H1 (cell line): Measurements from ENCODE around the gene OSGEP. TPM values are rescaled to one million over a fixed set of nuclear protein-coding genes. Genes with fewer than 3 reads are reported as not detected.

Experiments used
- CTCF ChIA-PET: fragments of 300-600 bp; sonication (Branson Sonifier 250); formaldehyde crosslinking; loops from one replicate; lab custom pipeline; 2021; ENCODE audit not compliant: partially characterized antibody; lab: Charles Lee
- POLR2A ChIA-PET: fragments of 300-600 bp; sonication (Branson Sonifier 250); formaldehyde crosslinking; loops from one replicate; lab custom pipeline; 2021; ENCODE audit warnings: inconsistent platforms; ENCODE audit not compliant: partially characterized antibody; lab: Charles Lee
- DNase-seq, 2 experiments: peaks; one replicate each; pipeline versions ENCODE4 v3.0.0 to v3.0.0-alpha.2; 2010 to 2022; ENCODE audit warnings: low spot score in 2 of 2, low read depth in 1 of 2, mixed read lengths in 1 of 2
- FAIRE-seq: peaks from 2 replicates; lab custom pipeline; 2011; peaks lifted over from hg19 to GRCh38; lab: Jason Lieb, UNC
- H2AFZ ChIP-seq: 2 replicates; pipeline ENCODE4 v1.8.1; 2012; ENCODE audit warnings: low read length, inconsistent platforms
- H2AK5ac ChIP-seq: 2 replicates; pipeline ENCODE4 v1.6.1; 2013; ENCODE audit warnings: low read depth, low read length
- H2BK120ac ChIP-seq: replicated peaks from 2 replicates; pipeline ENCODE3; 2013; ENCODE audit warnings: low read depth, low read length, inconsistent platforms
- H2BK12ac ChIP-seq: 2 replicates; pipeline ENCODE4 v1.6.1; 2013; ENCODE audit warnings: low read depth, low read length
- H2BK15ac ChIP-seq: 2 replicates; pipeline ENCODE4 v1.6.1; 2013; ENCODE audit warnings: low read length
- H2BK20ac ChIP-seq: 2 replicates; pipeline ENCODE4 v1.6.1; 2013; ENCODE audit warnings: low read length
- H2BK5ac ChIP-seq: 2 replicates; pipeline ENCODE4 v1.6.1; 2013; ENCODE audit warnings: low read depth, low read length
- H3K14ac ChIP-seq: 2 replicates; pipeline ENCODE4 v1.6.1; 2013; ENCODE audit warnings: inconsistent platforms; ENCODE audit not compliant: insufficient read length
- H3K18ac ChIP-seq: 2 replicates; pipeline ENCODE4 v1.6.1; 2013; ENCODE audit warnings: low read length; ENCODE audit errors: extremely low read depth
- H3K23ac ChIP-seq: 2 replicates; pipeline ENCODE4 v1.6.1; 2013; ENCODE audit warnings: inconsistent platforms; ENCODE audit not compliant: insufficient read length
- H3K23me2 ChIP-seq: 2 replicates; pipeline ENCODE4 v1.6.1; 2013; ENCODE audit warnings: low read depth, low read length
- H3K27ac ChIP-seq: 2 replicates; pipeline ENCODE4 v1.6.1; 2011; ENCODE audit warnings: low read depth, low read length, inconsistent platforms
- H3K27me3 ChIP-seq, 4 experiments: replicated peaks in 1 of 4; 1 replicate in 1 of 4; 2 replicates in 3 of 4; pipeline versions ENCODE4 v1.6.1 to v1.8.1; 2011 to 2013; ENCODE audit warnings: low read length in 3 of 4, mild to moderate bottlenecking in 3 of 4, inconsistent platforms in 2 of 4, mixed read lengths in 2 of 4, moderate library complexity in 1 of 4; ENCODE audit not compliant: control insufficient read depth in 3 of 4, insufficient read depth in 3 of 4; ENCODE audit errors: extremely low read depth in 1 of 4
- H3K36me3 ChIP-seq, 4 experiments: 2 replicates each; pipeline versions ENCODE4 v1.6.1 to v1.8.1; 2011 to 2013; ENCODE audit warnings: mild to moderate bottlenecking in 4 of 4, low read length in 3 of 4, moderate library complexity in 2 of 4, control low read depth in 1 of 4, inconsistent platforms in 1 of 4; ENCODE audit not compliant: insufficient read depth in 4 of 4, control insufficient read depth in 2 of 4
- H3K4ac ChIP-seq: replicated peaks from 2 replicates; pipeline ENCODE3; 2013; ENCODE audit warnings: low read length, low read depth, mixed read lengths, inconsistent platforms; ENCODE audit not compliant: insufficient read length
- H3K4me1 ChIP-seq, 4 experiments: replicated peaks in 1 of 4; 1 replicate in 1 of 4; 2 replicates in 3 of 4; pipeline versions ENCODE4 v1.6.1 to v1.8.1; 2011 to 2013; ENCODE audit warnings: low read length in 3 of 4, inconsistent platforms in 2 of 4, mixed read lengths in 1 of 4; ENCODE audit not compliant: insufficient read depth in 4 of 4, control insufficient read depth in 3 of 4
- H3K4me2 ChIP-seq, 2 experiments: 2 replicates each; pipeline versions ENCODE4 v1.6.1 to v1.8.1; 2011 to 2013; ENCODE audit warnings: low read depth in 2 of 2, low read length in 2 of 2, control low read depth in 1 of 2, inconsistent platforms in 1 of 2, mild to moderate bottlenecking in 1 of 2; ENCODE audit not compliant: insufficient read depth in 1 of 2
- H3K4me3 ChIP-seq, 4 experiments: fragments of 200-600, 300-600 bp in 1 of 4; sonication (generic), shearing (Covaris generic), sonication (Bioruptor Twin) in 1 of 4; 2 replicates each; pipeline versions ENCODE4 v1.5.1 to v1.8.1; 2011 to 2016; ENCODE audit warnings: low read length in 4 of 4, low read depth in 3 of 4, control low read depth in 2 of 4, inconsistent platforms in 2 of 4, mild to moderate bottlenecking in 2 of 4, mixed read lengths in 1 of 4, moderate library complexity in 1 of 4; ENCODE audit not compliant: insufficient read depth in 2 of 4; ENCODE audit errors: extremely low read depth in 1 of 4
- H3K56ac ChIP-seq: replicated peaks from 2 replicates; pipeline ENCODE3; 2013; ENCODE audit warnings: low read depth, mild to moderate bottlenecking, mixed read lengths, low read length, inconsistent platforms; ENCODE audit not compliant: insufficient read length
- H3K79me1 ChIP-seq: 2 replicates; pipeline ENCODE4 v1.6.1; 2013; ENCODE audit warnings: low read depth, low read length, control low read depth
- H3K79me2 ChIP-seq, 2 experiments: 2 replicates each; pipeline versions ENCODE4 v1.6.1 to v1.8.1; 2012 to 2013; ENCODE audit warnings: low read length in 2 of 2, mild to moderate bottlenecking in 2 of 2, inconsistent platforms in 1 of 2; ENCODE audit not compliant: insufficient read depth in 2 of 2, control insufficient read depth in 1 of 2
- H3K9ac ChIP-seq, 4 experiments: replicated peaks in 1 of 4; 1 replicate in 1 of 4; 2 replicates in 3 of 4; pipeline versions ENCODE4 v1.6.1 to v1.8.1; 2011 to 2013; ENCODE audit warnings: low read depth in 3 of 4, low read length in 3 of 4, control low read depth in 2 of 4, mild to moderate bottlenecking in 2 of 4, moderate library complexity in 2 of 4, inconsistent platforms in 1 of 4; ENCODE audit errors: extremely low read depth in 1 of 4
- H3K9me3 ChIP-seq, 2 experiments: 2 replicates each; pipeline versions ENCODE4 v1.6.1 to v1.8.1; 2012 to 2013; ENCODE audit warnings: mild to moderate bottlenecking in 2 of 2, moderate library complexity in 2 of 2, control low read depth in 1 of 2, inconsistent platforms in 1 of 2, low read depth in 1 of 2, low read length in 1 of 2, mixed read lengths in 1 of 2; ENCODE audit not compliant: insufficient read depth in 2 of 2
- H4K20me1 ChIP-seq, 2 experiments: replicated peaks in 1 of 2; 2 replicates each; pipeline versions ENCODE3 to v1.8.1; 2011 to 2013; ENCODE audit warnings: inconsistent platforms in 2 of 2, low read length in 2 of 2, mild to moderate bottlenecking in 1 of 2; ENCODE audit not compliant: insufficient read depth in 2 of 2, control insufficient read depth in 1 of 2
- H4K5ac ChIP-seq: 2 replicates; pipeline ENCODE4 v1.6.1; 2013; ENCODE audit warnings: low read length, low read depth, mixed read lengths, inconsistent platforms; ENCODE audit not compliant: insufficient read length
- H4K8ac ChIP-seq: 2 replicates; pipeline ENCODE4 v1.8.0; 2013; ENCODE audit warnings: mild to moderate bottlenecking, moderate library complexity, low read length, inconsistent platforms; ENCODE audit not compliant: insufficient read depth; ENCODE audit errors: extremely low read depth
- H4K91ac ChIP-seq: replicated peaks from 2 replicates; pipeline ENCODE3; 2013; ENCODE audit warnings: low read length, mixed read lengths, inconsistent platforms; ENCODE audit not compliant: insufficient read length
- CBX8 ChIP-seq: fragments of 300-800, 300-1000 bp; sonication (generic); IDR thresholded peaks from 2 replicates; pipeline ENCODE4 v1.7.1; 2016; ENCODE audit warnings: low read depth, low read length, borderline replicate concordance
- EZH2 ChIP-seq: fragments of 200-600 bp; sonication (generic); IDR thresholded peaks from 2 replicates; pipeline ENCODE4 v1.7.1; 2012; ENCODE audit warnings: low read depth, mild to moderate bottlenecking, moderate library complexity, low read length, inconsistent platforms; ENCODE audit not compliant: severe bottlenecking
- FOSL1 ChIP-seq: IDR thresholded peaks from 2 replicates; pipeline ENCODE4 v1.6.1; 2011; ENCODE audit warnings: mild to moderate bottlenecking, low read depth, low read length, moderate library complexity; ENCODE audit not compliant: insufficient read depth
- GTF2F1 ChIP-seq: IDR thresholded peaks from 2 replicates; pipeline ENCODE4 v1.6.1; 2012; ENCODE audit warnings: low read depth, low read length, improper control_type of control experiment, borderline replicate concordance
- WGBS, 2 experiments: shearing (Covaris generic) in 1 of 2; methylation state at CpG; one replicate each; pipeline versions ENCODE4 v1.1.6 to v1.1.7; 2013 to 2015; ENCODE audit warnings: low lambda C conversion rate in 2 of 2, mixed read lengths in 2 of 2, inconsistent platforms in 1 of 2, low coverage in 1 of 2, missing lambda C conversion rate in 1 of 2; ENCODE audit not compliant: insufficient replicate concordance in 2 of 2, insufficient coverage in 1 of 2, insufficient read length in 1 of 2; ENCODE audit errors: extremely low coverage in 1 of 2, missing lambda C conversion rate in 1 of 2; 5-methylcytosine and 5-hydroxymethylcytosine counted together
- polyA plus RNA-seq, 7 experiments: library from polyadenylated mRNA; depleted of rRNA in 3 of 7; stranded (reverse) in 5 of 7; unstranded in 2 of 7; fragments of >200 nt in 5 of 7; fragments of 200-250 nt in 2 of 7; gene quantifications; 1 replicate in 5 of 7; 2 replicates in 1 of 7; 4 replicates in 1 of 7; pipeline versions ENCODE4 v1.2.1 to v1.2.3, GENCODE V29; 2011 to 2013; ENCODE audit warnings: missing spikeins in 2 of 7, mixed read lengths in 2 of 7
- total RNA-seq: library from RNA; stranded (reverse); fragmentation: NEBNext Ultra II Directional; extraction: Animal tissue kit (Norgen Biotek cat#: 25700); gene quantifications from 2 replicates; pipeline ENCODE4 v1.2.1, GENCODE V29; 2021

Gene OSGEP
- total and polyA plus RNA-seq, 2 of the 8 experiments (the other 6 are each of a cell fraction or from before 2014, with no cell fraction given), result 34.4 to 78.6 TPM

DNA sequence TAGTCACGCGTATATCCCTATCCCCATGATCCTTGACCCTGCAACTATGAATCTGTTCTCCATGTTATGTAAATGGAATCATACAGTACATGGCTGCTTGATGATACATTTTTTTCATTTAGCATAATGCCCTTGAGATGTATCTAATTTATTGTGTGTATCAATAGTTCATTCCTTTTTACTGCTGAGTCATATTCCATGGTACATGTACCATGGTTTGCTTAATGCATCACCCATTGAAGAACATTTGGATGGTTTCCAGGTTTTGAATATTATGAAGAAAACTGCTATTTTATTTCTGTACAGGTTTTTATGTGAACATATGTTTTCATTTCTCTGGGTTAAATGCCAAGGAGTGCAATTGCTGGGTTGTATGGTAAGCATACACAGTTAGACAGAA is 46.7 kb upstream of the OSGEP start:
- no peak for DNase-seq
- Histone ChIP-seq H2BK120ac (no peak overlapping the region), H3K4ac (no peak overlapping the region), H3K36me3 (no peaks in the 10 kb centered on the region), H3K27ac (no peak overlapping the region), H4K8ac (no peak overlapping the region), H4K91ac (no peak overlapping the region), H3K23me2 (no peaks in the 10 kb centered on the region; the same call in 1 of the 2 replicates), H3K79me2 (no peaks in the 10 kb centered on the region), H4K20me1 (no peaks in the 10 kb centered on the region), H3K4me3 (no peak overlapping the region), H3K27me3 (no peaks in the 10 kb centered on the region), H3K4me2 (no peak overlapping the region), H3K9ac (no peak overlapping the region), H3K56ac (no peak overlapping the region), H3K14ac (no peak overlapping the region), H2BK12ac (no peak overlapping the region), H3K18ac (no peak overlapping the region), H2AK5ac (no peak overlapping the region), H3K9me3 (peaks cover 0 to 3% of the 10 kb centered on the region in 2 experiments; a peak in 3 of 4 replicates), H2BK5ac (no peak overlapping the region), H4K5ac (no peak overlapping the region), H2BK20ac (peak overlapping the region; percentile 64; the same call in 1 of the 2 replicates), H2BK15ac (no peak overlapping the region), H3K4me1 (peaks cover 0 to 8% (median 3%) of the 10 kb centered on the region in 4 experiments; a peak in 6 of 7 replicates), H2AFZ (no peak overlapping the region), H3K79me1 (no peaks in the 10 kb centered on the region), H3K23ac (no peak overlapping the region)
- FAIRE-seq, result no peak
- POLR2A ChIA-PET, result no interaction called here
- CTCF ChIA-PET, result no interaction called here
- 98% methylated on average over 2 of the region's 2 CpGs; no CpG with 5 or more reads in 1 of the 2 experiments for WGBS, 2 experiments
- TF ChIP-seq GTF2F1, result no peak
- no peak for TF ChIP-seq EZH2
- no peak for TF ChIP-seq CBX8
- TF ChIP-seq FOSL1, result no peak
